ENCODE measurements around the gene PAFAH2.

The PAFAH2 gene

DNA sequence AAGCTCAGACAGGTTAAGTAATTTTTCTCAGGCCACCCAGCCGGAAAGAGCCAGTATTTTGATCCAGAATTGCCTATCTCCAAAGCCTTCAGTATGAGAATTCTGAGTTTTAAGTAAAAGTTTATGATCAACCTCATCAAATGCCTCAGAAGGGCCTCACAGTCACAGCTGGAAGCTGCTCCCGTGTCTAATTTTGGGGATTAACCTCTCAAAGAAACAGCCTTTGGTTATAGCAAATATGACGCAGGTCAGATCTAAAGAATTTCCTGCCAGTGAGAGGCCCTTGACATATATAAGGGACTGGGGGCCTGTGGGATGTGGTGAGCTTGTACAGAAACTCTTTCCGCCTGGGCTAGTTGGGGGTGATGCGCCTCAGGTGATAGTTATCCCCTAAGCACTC lies 26.0 kb upstream of the PAFAH2 start:
- POLR2A ChIA-PET = interaction anchor here (0.6 kb wide), 1 partner anchor 132 kb away, joined by 7 read pairs; no protein-coding TSS in a partner anchor
- no peaks in the 10 kb centered on the region for H3K4me1 ChIP-seq (ENCODE audit: control insufficient read depth, insufficient read depth, low read length)

DNA sequence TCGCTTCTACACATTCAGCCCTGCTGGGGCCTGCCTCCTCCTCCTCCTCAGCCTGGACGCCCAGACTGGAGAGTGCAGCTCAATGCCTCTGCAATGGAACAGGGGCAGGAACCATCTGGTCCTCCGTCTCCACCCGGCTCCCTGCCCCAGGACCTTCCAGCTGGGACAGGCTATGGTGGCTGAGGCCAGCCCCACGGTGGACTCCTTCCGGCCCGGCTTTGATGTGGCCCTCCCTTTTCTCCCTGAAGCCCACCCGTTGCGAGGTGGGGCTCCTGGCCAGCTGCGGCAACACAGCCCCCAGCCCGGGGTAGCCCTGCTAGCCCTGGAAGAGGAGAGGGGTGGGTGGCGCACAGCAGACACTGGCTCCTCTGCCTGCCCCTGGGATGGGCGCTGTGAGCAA lies 25.1 kb upstream of the PAFAH2 start:
- no peak overlapping the region for H3K4me3 ChIP-seq (ENCODE audit: low read depth, low read length)
- H3K36me3 ChIP-seq (ENCODE audit: control insufficient read depth in 2 of 2, insufficient read depth in 1 of 2, low read length in 2 of 2) = no peaks in the 10 kb centered on the region
- H3K9me3 ChIP-seq (ENCODE audit: control insufficient read depth, insufficient read depth, low read depth, low read length) = no peaks in the 10 kb centered on the region
- CTCF ChIA-PET = interaction anchor here (0.7 to 1.7 kb wide), 4 partner anchors 12 to 128 kb away, joined by 3 to 7 read pairs (median 3); no protein-coding TSS in a partner anchor
- POLR2A ChIA-PET = no interaction called here
- H3K27ac ChIP-seq (ENCODE audit: extremely low read depth, low read depth, low read length) = no peak overlapping the region
- no peaks in the 10 kb centered on the region for H3K4me1 ChIP-seq (ENCODE audit: control insufficient read depth, insufficient read depth, low read length)
- TF ChIP-seq, protein P1, sequence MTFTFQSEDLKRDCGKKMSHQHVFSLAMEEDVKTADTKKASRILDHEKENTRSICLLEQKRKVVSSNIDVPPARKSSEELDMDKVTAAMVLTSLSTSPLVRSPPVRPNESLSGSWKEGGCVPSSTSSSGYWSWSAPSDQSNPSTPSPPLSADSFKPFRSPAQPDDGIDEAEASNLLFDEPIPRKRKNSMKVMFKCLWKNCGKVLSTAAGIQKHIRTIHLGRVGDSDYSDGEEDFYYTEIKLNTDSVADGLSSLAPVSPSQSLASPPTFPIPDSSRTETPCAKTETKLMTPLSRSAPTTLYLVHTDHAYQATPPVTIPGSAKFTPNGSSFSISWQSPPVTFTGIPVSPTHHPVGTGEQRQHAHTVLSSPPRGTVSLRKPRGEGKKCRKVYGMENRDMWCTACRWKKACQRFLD (tag by site-specific recombination; IDR thresholded peaks at IDR 0.05) = no peak
- TF ChIP-seq ZFP3 (tag by site-specific recombination; IDR thresholded peaks at IDR 0.05; ENCODE audit: low read depth) (no peak), ZBTB17 (tag by site-specific recombination; IDR thresholded peaks at IDR 0.05) (no peak), GLIS2 (tag by site-specific recombination; IDR thresholded peaks at IDR 0.05) (no peak), PRDM1 (tag by site-specific recombination; IDR thresholded peaks at IDR 0.05) (no peak), ZNF404 (tag by site-specific recombination; IDR thresholded peaks at IDR 0.05) (no peak), ZNF791 (tag by site-specific recombination; IDR thresholded peaks at IDR 0.05) (no peak), ZNF529 (tag by site-specific recombination; IDR thresholded peaks at IDR 0.05; ENCODE audit: insufficient replicate concordance) (no peak), ZNF248 (tag by site-specific recombination; IDR thresholded peaks at IDR 0.05) (no peak)
- TF ChIP-seq, protein P2, sequence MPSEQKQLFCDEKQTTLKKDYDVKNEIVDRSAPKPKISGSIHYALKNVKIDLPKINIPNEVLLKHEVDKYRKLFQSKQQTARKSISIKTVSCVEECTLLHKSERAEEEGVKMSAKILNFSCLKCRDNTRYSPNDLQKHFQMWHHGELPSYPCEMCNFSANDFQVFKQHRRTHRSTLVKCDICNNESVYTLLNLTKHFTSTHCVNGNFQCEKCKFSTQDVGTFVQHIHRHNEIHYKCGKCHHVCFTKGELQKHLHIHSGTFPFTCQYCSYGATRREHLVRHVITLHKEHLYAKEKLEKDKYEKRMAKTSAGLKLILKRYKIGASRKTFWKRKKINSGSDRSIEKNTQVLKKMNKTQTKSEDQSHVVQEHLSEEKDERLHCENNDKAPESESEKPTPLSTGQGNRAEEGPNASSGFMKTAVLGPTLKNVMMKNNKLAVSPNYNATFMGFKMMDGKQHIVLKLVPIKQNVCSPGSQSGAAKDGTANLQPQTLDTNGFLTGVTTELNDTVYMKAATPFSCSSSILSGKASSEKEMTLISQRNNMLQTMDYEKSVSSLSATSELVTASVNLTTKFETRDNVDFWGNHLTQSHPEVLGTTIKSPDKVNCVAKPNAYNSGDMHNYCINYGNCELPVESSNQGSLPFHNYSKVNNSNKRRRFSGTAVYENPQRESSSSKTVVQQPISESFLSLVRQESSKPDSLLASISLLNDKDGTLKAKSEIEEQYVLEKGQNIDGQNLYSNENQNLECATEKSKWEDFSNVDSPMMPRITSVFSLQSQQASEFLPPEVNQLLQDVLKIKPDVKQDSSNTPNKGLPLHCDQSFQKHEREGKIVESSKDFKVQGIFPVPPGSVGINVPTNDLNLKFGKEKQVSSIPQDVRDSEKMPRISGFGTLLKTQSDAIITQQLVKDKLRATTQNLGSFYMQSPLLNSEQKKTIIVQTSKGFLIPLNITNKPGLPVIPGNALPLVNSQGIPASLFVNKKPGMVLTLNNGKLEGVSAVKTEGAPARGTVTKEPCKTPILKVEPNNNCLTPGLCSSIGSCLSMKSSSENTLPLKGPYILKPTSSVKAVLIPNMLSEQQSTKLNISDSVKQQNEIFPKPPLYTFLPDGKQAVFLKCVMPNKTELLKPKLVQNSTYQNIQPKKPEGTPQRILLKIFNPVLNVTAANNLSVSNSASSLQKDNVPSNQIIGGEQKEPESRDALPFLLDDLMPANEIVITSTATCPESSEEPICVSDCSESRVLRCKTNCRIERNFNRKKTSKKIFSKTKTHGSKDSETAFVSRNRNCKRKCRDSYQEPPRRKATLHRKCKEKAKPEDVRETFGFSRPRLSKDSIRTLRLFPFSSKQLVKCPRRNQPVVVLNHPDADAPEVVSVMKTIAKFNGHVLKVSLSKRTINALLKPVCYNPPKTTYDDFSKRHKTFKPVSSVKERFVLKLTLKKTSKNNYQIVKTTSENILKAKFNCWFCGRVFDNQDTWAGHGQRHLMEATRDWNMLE (tag by site-specific recombination; conservative IDR thresholded peaks at IDR 0.05; ENCODE audit: low read depth) = no peak
- TF ChIP-seq, protein P3, sequence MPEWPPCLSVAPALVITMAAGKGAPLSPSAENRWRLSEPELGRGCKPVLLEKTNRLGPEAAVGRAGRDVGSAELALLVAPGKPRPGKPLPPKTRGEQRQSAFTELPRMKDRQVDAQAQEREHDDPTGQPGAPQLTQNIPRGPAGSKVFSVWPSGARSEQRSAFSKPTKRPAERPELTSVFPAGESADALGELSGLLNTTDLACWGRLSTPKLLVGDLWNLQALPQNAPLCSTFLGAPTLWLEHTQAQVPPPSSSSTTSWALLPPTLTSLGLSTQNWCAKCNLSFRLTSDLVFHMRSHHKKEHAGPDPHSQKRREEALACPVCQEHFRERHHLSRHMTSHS (tag by site-specific recombination; IDR thresholded peaks at IDR 0.05) = no peak

More for the DNA sequence above, 26.0 kb upstream of the PAFAH2 start:
- H3K36me3 ChIP-seq (ENCODE audit: control insufficient read depth in 2 of 2, insufficient read depth in 1 of 2, low read length in 2 of 2) = no peaks in the 10 kb centered on the region
- no peak overlapping the region for H3K27ac ChIP-seq (ENCODE audit: extremely low read depth, low read depth, low read length)
- CTCF ChIA-PET = interaction anchor here (0.8 to 1.7 kb wide), 3 partner anchors 11 to 129 kb away, joined by 3 to 7 read pairs (median 4); no protein-coding TSS in a partner anchor
- TF ChIP-seq, protein P4, sequence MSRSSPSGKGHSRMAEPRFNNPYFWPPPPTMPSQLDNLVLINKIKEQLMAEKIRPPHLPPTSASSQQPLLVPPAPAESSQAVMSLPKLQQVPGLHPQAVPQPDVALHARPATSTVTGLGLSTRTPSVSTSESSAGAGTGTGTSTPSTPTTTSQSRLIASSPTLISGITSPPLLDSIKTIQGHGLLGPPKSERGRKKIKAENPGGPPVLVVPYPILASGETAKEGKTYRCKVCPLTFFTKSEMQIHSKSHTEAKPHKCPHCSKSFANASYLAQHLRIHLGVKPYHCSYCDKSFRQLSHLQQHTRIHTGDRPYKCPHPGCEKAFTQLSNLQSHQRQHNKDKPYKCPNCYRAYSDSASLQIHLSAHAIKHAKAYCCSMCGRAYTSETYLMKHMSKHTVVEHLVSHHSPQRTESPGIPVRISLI (tag by site-specific recombination; IDR thresholded peaks at IDR 0.05) = no peak
- no peak for TF ChIP-seq ZBTB1 (tag by site-specific recombination; IDR thresholded peaks at IDR 0.05)
- no peak for TF ChIP-seq SP2 (tag by site-specific recombination; IDR thresholded peaks at IDR 0.05)
- TF ChIP-seq, protein P2 (tag by site-specific recombination; conservative IDR thresholded peaks at IDR 0.05; ENCODE audit: low read depth) = no peak
- TF ChIP-seq, protein P5, sequence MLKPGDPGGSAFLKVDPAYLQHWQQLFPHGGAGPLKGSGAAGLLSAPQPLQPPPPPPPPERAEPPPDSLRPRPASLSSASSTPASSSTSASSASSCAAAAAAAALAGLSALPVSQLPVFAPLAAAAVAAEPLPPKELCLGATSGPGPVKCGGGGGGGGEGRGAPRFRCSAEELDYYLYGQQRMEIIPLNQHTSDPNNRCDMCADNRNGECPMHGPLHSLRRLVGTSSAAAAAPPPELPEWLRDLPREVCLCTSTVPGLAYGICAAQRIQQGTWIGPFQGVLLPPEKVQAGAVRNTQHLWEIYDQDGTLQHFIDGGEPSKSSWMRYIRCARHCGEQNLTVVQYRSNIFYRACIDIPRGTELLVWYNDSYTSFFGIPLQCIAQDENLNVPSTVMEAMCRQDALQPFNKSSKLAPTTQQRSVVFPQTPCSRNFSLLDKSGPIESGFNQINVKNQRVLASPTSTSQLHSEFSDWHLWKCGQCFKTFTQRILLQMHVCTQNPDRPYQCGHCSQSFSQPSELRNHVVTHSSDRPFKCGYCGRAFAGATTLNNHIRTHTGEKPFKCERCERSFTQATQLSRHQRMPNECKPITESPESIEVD (tag by site-specific recombination; IDR thresholded peaks at IDR 0.05) = peak; percentile 63
- no peaks in the 10 kb centered on the region for H3K9me3 ChIP-seq (ENCODE audit: control insufficient read depth, insufficient read depth, low read depth, low read length)
- H3K4me3 ChIP-seq (ENCODE audit: low read depth, low read length) = no peak overlapping the region
